OCI-LY7 (cell line): ENCODE results near the gene MT1A. TPM values are rescaled to one million over a fixed set of nuclear protein-coding genes. Genes with fewer than 3 reads are reported as not detected.

ENCODE experiments used
- BruUV-seq: library from RNA; stranded (reverse); fragments of 400-500 nt; replicated peaks from 2 replicates; lab custom pipeline; 2021; lab: Mats Ljungman, UMichigan
- CTCF ChIA-PET: fragments of 300-600 bp; sonication (Branson Sonifier 250); formaldehyde crosslinking; loops from one replicate; lab custom pipeline; 2022; ENCODE audit warnings: antibody characterized with exemption; ENCODE audit not compliant: unreplicated experiment; lab: Charles Lee
- POLR2A ChIA-PET: fragments of 300-600 bp; sonication (Branson Sonifier 250); formaldehyde crosslinking; loops from one replicate; lab custom pipeline; 2022; ENCODE audit warnings: antibody characterized with exemption; lab: Charles Lee
- DNase-seq: peaks from one replicate; pipeline ENCODE4 v3.0.0-alpha.2; 2015; ENCODE audit warnings: low spot score
- H2AFZ ChIP-seq: fragments of 200-600 bp; sonication (generic), shearing (Covaris generic); 2 replicates; pipeline ENCODE4 v1.6.1; 2014; ENCODE audit warnings: mild to moderate bottlenecking, antibody characterized with exemption, low read length, moderate library complexity
- H3K27ac ChIP-seq: fragments of 200-600 bp; sonication (generic); 2 replicates; pipeline ENCODE4 v1.5.1; 2014; ENCODE audit warnings: mixed run types, low read depth, mild to moderate bottlenecking, moderate library complexity, low read length, inconsistent platforms; ENCODE audit not compliant: poor library complexity, severe bottlenecking
- H3K36me3 ChIP-seq: fragments of 200-600 bp; sonication (generic); 2 replicates; pipeline ENCODE4 v1.6.1; 2014; ENCODE audit warnings: mild to moderate bottlenecking, antibody characterized with exemption, low read length, moderate library complexity, mixed read lengths; ENCODE audit not compliant: insufficient read depth
- H3K4me1 ChIP-seq: fragments of 200-600 bp; sonication (generic); 2 replicates; pipeline ENCODE4 v1.5.1; 2014; ENCODE audit warnings: mild to moderate bottlenecking, low read length; ENCODE audit not compliant: insufficient read depth, poor library complexity, severe bottlenecking
- H3K4me2 ChIP-seq: fragments of 200-600 bp; sonication (generic); 2 replicates; pipeline ENCODE4 v1.6.1; 2014; ENCODE audit warnings: mild to moderate bottlenecking, low read length
- H3K4me3 ChIP-seq: fragments of 200-600 bp; sonication (generic); 2 replicates; pipeline ENCODE4 v1.5.1; 2014; ENCODE audit warnings: mild to moderate bottlenecking, low read depth, low read length; ENCODE audit not compliant: poor library complexity, severe bottlenecking
- H3K79me2 ChIP-seq: fragments of 200-600 bp; sonication (generic); 2 replicates; pipeline ENCODE4 v1.6.1; 2016; ENCODE audit warnings: low read depth, mild to moderate bottlenecking, low read length, moderate library complexity, mixed read lengths; ENCODE audit not compliant: insufficient read depth
- H3K9me2 ChIP-seq: fragments of 200-600 bp; sonication (generic); 2 replicates; pipeline ENCODE4 v1.6.1; 2016; ENCODE audit warnings: mild to moderate bottlenecking, low read length, mixed read lengths; ENCODE audit not compliant: insufficient read depth
- H3K9me3 ChIP-seq: fragments of 200-600 bp; sonication (generic); 2 replicates; pipeline ENCODE4 v1.6.1; 2014; ENCODE audit warnings: mild to moderate bottlenecking, mixed run types, low read length, mixed read lengths
- H4K20me1 ChIP-seq: fragments of 200-600 bp; sonication (generic); 2 replicates; pipeline ENCODE4 v1.6.1; 2014; ENCODE audit warnings: mild to moderate bottlenecking, antibody characterized with exemption, low read length, moderate library complexity, mixed read lengths; ENCODE audit not compliant: insufficient read depth
- CTCF ChIP-seq: fragments of 200-600 bp; sonication (generic); conservative IDR thresholded peaks from 2 replicates; pipeline ENCODE4 v1.5.1; 2014; ENCODE audit warnings: mild to moderate bottlenecking, antibody characterized with exemption, low read length, moderate library complexity, mixed read lengths
- EZH2phosphoT487 ChIP-seq: fragments of 200-600 bp; sonication (generic); IDR thresholded peaks from 2 replicates; pipeline ENCODE4 v1.6.1; 2018; ENCODE audit warnings: low read depth, borderline replicate concordance, mild to moderate bottlenecking, mixed run types, antibody characterized with exemption, low read length, moderate library complexity, mixed read lengths
- intact Hi-C: fragments of 100-400 bp; cut with micrococcal nuclease; formaldehyde crosslinking; loops from one replicate; pipeline ENCODE4 v1.10.0; 2022; ENCODE audit not compliant: unreplicated experiment
- total RNA-seq, 2 experiments: library from RNA; depleted of rRNA in 1 of 2; stranded (reverse); fragments of >200 nt in 1 of 2; shearing (Covaris generic) in 1 of 2; gene quantifications; 2 replicates each; pipeline ENCODE4 v1.2.3, GENCODE V29; 2014 to 2022

The MT1A gene
- total RNA-seq, 2 experiments from 2014 or later: not detected

- no peaks in the 10 kb centered on the region for H4K20me1 ChIP-seq
- H3K79me2 ChIP-seq: no peaks in the 10 kb centered on the region
- H3K4me3 ChIP-seq: no peak overlapping the region
- no peaks in the 10 kb centered on the region for H3K9me3 ChIP-seq
- no peaks in the 10 kb centered on the region for H3K9me2 ChIP-seq
- DNase-seq: no peak
- H3K4me1 ChIP-seq: peaks cover 13% of the 10 kb centered on the region
- H2AFZ ChIP-seq: no peak overlapping the region
- CTCF ChIA-PET: no interaction called here
- H3K4me2 ChIP-seq: no peak overlapping the region
- no peak for TF ChIP-seq CTCF
- no peak for TF ChIP-seq EZH2phosphoT487
- intact Hi-C loops: no loop called here
- no TSS peak for BruUV-seq
- POLR2A ChIA-PET: no interaction called here
- H3K36me3 ChIP-seq: no peaks in the 10 kb centered on the region
- H3K27ac ChIP-seq: no peak overlapping the region
Measured at GRCh38 chr16:56626685-56627084, 11.8 kb upstream of the MT1A start.

GRCh38 chr16:56628486-56629350 lies 9.7 kb upstream of the MT1A start:
- Histone ChIP-seq H3K27ac (no peak overlapping the region), H4K20me1 (no peaks in the 10 kb centered on the region), H3K4me2 (no peak overlapping the region), H3K4me1 (peaks cover 9% of the 10 kb centered on the region), H2AFZ (no peak overlapping the region), H3K4me3 (no peak overlapping the region), H3K36me3 (no peaks in the 10 kb centered on the region), H3K79me2 (no peaks in the 10 kb centered on the region), H3K9me3 (no peaks in the 10 kb centered on the region), H3K9me2 (no peaks in the 10 kb centered on the region)
- DNase-seq: no peak
- POLR2A ChIA-PET: interaction anchor here (0.7 kb wide), 1 partner anchor 877 kb away, joined by 7 read pairs; no protein-coding TSS in a partner anchor
- intact Hi-C loops: no loop called here
- no peak for TF ChIP-seq EZH2phosphoT487
- no peak for TF ChIP-seq CTCF
- BruUV-seq: no TSS peak
- CTCF ChIA-PET: interaction anchor here (0.6 kb wide), 1 partner anchor 29 kb away, joined by 3 read pairs; the partner anchor contains the start of gene MT1F

- no peak overlapping the region for H3K4me2 ChIP-seq
- BruUV-seq: no TSS peak
- H2AFZ ChIP-seq: no peak overlapping the region
- no peaks in the 10 kb centered on the region for H3K79me2 ChIP-seq
- no peak for DNase-seq
- H3K9me3 ChIP-seq: no peaks in the 10 kb centered on the region
- H4K20me1 ChIP-seq: no peaks in the 10 kb centered on the region
- H3K36me3 ChIP-seq: no peaks in the 10 kb centered on the region
- no peak overlapping the region for H3K27ac ChIP-seq
- TF ChIP-seq CTCF: no peak
- no peak for TF ChIP-seq EZH2phosphoT487
- no peak overlapping the region for H3K4me3 ChIP-seq
- H3K4me1 ChIP-seq: peaks cover 9% of the 10 kb centered on the region
- CTCF ChIA-PET: no interaction called here
- intact Hi-C loops: no loop called here
- POLR2A ChIA-PET: interaction anchor here (0.9 kb wide), 1 partner anchor 17 kb away, joined by 5 read pairs; no protein-coding TSS in a partner anchor
- H3K9me2 ChIP-seq: no peaks in the 10 kb centered on the region
Measured at GRCh38 chr16:56629531-56629930, 8.9 kb upstream of the MT1A start.
